Activated CD8-positive, alpha-beta T cell treated with anti-CD3 and anti-CD28 coated beads for 36 hours (primary cell): ENCODE results near the gene CYBB. TPM values are rescaled to one million over a fixed set of nuclear protein-coding genes. Genes with fewer than 3 reads are reported as not detected.

Experiments used
- ATAC-seq: fragments of 200-7000 bp; cut with Tn5 transposase; one replicate; pipeline ENCODE4 v1.10.0; 2021; ENCODE audit warnings: mild to moderate bottlenecking, moderate library complexity
- CTCF ChIA-PET: fragments of 350-600 bp; sonication (Branson Sonifier 250); formaldehyde crosslinking; loops from one replicate; lab custom pipeline; 2021; ENCODE audit warnings: antibody characterized with exemption; lab: Charles Lee
- POLR2A ChIA-PET: fragments of 350-600 bp; sonication (Branson Sonifier 250); formaldehyde crosslinking; loops from one replicate; lab custom pipeline; 2021; ENCODE audit warnings: antibody characterized with exemption; lab: Charles Lee
- DNase-seq: peaks from one replicate; pipeline ENCODE4 v3.0.0-alpha.2; 2020
- H3K27ac Mint-ChIP-seq: one replicate; pipeline ENCODE4 v1.8.0; 2021; ENCODE audit warnings: mild to moderate bottlenecking, mixed read lengths
- H3K27me3 Mint-ChIP-seq: one replicate; pipeline ENCODE4 v1.8.0; 2021; ENCODE audit warnings: mixed read lengths
- H3K36me3 Mint-ChIP-seq: one replicate; pipeline ENCODE4 v1.8.0; 2021; ENCODE audit warnings: low read depth, mixed read lengths
- H3K4me1 Mint-ChIP-seq: one replicate; pipeline ENCODE4 v1.8.0; 2021; ENCODE audit warnings: low read depth, mixed read lengths
- H3K4me3 Mint-ChIP-seq: one replicate; pipeline ENCODE4 v1.8.0; 2021; ENCODE audit warnings: mild to moderate bottlenecking, moderate library complexity, mixed read lengths
- H3K9me3 Mint-ChIP-seq: one replicate; pipeline ENCODE4 v1.8.0; 2021; ENCODE audit warnings: mixed read lengths
- intact Hi-C: fragments of 100-400 bp; cut with micrococcal nuclease; formaldehyde crosslinking; loops from one replicate; pipeline ENCODE4 v1.10.0; 2022
- total RNA-seq, 2 experiments: library from RNA; stranded (reverse); gene quantifications; one replicate each; pipeline ENCODE4 v1.2.3, GENCODE V29; 2021
- TF ChIP-seq, protein P1 (sequence below): fragments of 200-600 bp; IDR thresholded peaks from one replicate; pipeline ENCODE4 v1.8.0; 2022; ENCODE audit warnings: antibody characterized with exemption, mild to moderate bottlenecking

The CYBB gene
- total RNA-seq, 2 experiments from 2014 or later, result 0.07 to 0.25 TPM

GRCh38 chrX:37817579-37817978 is 37.7 kb downstream of the CYBB start:
- H3K27ac Mint-ChIP-seq, result no peak overlapping the region
- TF ChIP-seq, protein P1, sequence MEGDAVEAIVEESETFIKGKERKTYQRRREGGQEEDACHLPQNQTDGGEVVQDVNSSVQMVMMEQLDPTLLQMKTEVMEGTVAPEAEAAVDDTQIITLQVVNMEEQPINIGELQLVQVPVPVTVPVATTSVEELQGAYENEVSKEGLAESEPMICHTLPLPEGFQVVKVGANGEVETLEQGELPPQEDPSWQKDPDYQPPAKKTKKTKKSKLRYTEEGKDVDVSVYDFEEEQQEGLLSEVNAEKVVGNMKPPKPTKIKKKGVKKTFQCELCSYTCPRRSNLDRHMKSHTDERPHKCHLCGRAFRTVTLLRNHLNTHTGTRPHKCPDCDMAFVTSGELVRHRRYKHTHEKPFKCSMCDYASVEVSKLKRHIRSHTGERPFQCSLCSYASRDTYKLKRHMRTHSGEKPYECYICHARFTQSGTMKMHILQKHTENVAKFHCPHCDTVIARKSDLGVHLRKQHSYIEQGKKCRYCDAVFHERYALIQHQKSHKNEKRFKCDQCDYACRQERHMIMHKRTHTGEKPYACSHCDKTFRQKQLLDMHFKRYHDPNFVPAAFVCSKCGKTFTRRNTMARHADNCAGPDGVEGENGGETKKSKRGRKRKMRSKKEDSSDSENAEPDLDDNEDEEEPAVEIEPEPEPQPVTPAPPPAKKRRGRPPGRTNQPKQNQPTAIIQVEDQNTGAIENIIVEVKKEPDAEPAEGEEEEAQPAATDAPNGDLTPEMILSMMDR, result no peak
- H3K4me1 Mint-ChIP-seq, result no peaks in the 10 kb centered on the region
- ATAC-seq, result no peak
- H3K27me3 Mint-ChIP-seq, result no peaks in the 10 kb centered on the region
- CTCF ChIA-PET, result interaction anchor here (2.1 kb wide), 1 partner anchor 72 kb away, joined by 10 read pairs; no protein-coding TSS in a partner anchor
- H3K9me3 Mint-ChIP-seq, result no peaks in the 10 kb centered on the region
- intact Hi-C loops, result no loop called here
- H3K4me3 Mint-ChIP-seq, result no peak overlapping the region
- POLR2A ChIA-PET, result no interaction called here
- DNase-seq, result no peak
- H3K36me3 Mint-ChIP-seq, result no peaks in the 10 kb centered on the region

- POLR2A ChIA-PET, result no interaction called here
- Mint-ChIP-seq H3K4me1 (no peaks in the 10 kb centered on the region), H3K27ac (no peak overlapping the region), H3K4me3 (no peak overlapping the region), H3K36me3 (no peaks in the 10 kb centered on the region), H3K9me3 (no peaks in the 10 kb centered on the region), H3K27me3 (no peaks in the 10 kb centered on the region)
- DNase-seq (no peak), ATAC-seq (no peak)
- intact Hi-C loops, result no loop called here
- CTCF ChIA-PET, result interaction anchor here (2.1 kb wide), 1 partner anchor 73 kb away, joined by 10 read pairs; no protein-coding TSS in a partner anchor
- TF ChIP-seq, protein P1, result no peak
Measured at GRCh38 chrX:37818031-37818430, 38.2 kb downstream of the CYBB start.

GRCh38 chrX:37820646-37821045 is 40.8 kb downstream of the CYBB start:
- Mint-ChIP-seq H3K36me3 (no peaks in the 10 kb centered on the region), H3K4me1 (peaks cover 13% of the 10 kb centered on the region), H3K27ac (no peak overlapping the region), H3K27me3 (no peaks in the 10 kb centered on the region), H3K9me3 (no peaks in the 10 kb centered on the region), H3K4me3 (no peak overlapping the region)
- ChIA-PET CTCF (no interaction called here), POLR2A (no interaction called here)
- intact Hi-C loops, result no loop called here
- ATAC-seq (no peak), DNase-seq (no peak)
- TF ChIP-seq, protein P1, result no peak

GRCh38 chrX:37824491-37825214 is 44.8 kb downstream of the CYBB start:
- POLR2A ChIA-PET, result interaction anchor here (1.8 kb wide), 1 partner anchor 79 kb away, joined by 7 read pairs; no protein-coding TSS in a partner anchor
- TF ChIP-seq, protein P1, result no peak
- Mint-ChIP-seq H3K36me3 (no peaks in the 10 kb centered on the region), H3K4me3 (no peak overlapping the region), H3K9me3 (no peaks in the 10 kb centered on the region), H3K27me3 (no peaks in the 10 kb centered on the region), H3K27ac (no peak overlapping the region), H3K4me1 (peaks cover 16% of the 10 kb centered on the region)
- intact Hi-C loops, result loop anchor here (1.0 kb wide), 1 partner anchor 79 kb away; no protein-coding TSS in a partner anchor
- CTCF ChIA-PET, result interaction anchor here (0.7 to 7.9 kb wide), 18 partner anchors 8 to 342 kb away, joined by 3 to 165 read pairs (median 4); no protein-coding TSS in a partner anchor
- DNase-seq (no peak), ATAC-seq (no peak)

DNA sequence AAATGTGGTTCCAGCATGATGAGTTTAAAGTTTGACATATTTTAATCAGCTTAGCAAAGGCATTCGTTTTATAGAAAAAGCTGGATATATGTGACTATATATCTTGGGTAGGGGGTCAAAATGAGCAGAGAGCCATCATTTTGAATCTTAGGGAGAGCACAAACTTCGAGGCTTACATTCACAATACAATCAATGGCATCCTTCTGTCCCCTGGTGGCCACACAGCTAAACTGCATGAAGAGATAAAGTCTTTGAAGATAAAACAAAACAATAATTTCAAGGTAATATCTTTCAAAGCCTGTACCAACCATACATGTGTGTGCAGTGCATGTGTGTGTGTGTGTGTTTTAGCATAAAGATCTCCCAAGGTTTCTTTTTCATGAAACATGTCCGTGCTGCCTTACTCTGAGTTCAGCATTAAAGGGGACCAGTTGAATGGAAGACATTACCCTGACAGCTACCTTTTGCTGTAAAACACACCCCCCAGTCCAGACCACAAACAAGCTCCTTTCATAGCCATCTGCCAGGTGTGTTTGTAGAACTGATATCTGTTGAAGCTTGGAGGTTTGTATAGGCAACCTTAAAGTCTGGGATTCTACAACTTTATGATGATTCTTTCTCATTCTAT is 45.5 kb downstream of the CYBB start:
- Mint-ChIP-seq H3K36me3 (no peaks in the 10 kb centered on the region), H3K9me3 (no peaks in the 10 kb centered on the region), H3K4me3 (no peak overlapping the region), H3K27me3 (no peaks in the 10 kb centered on the region), H3K4me1 (peaks cover 20% of the 10 kb centered on the region), H3K27ac (no peak overlapping the region)
- intact Hi-C loops, result loop anchor here (1.0 kb wide), 1 partner anchor 80 kb away; no protein-coding TSS in a partner anchor
- TF ChIP-seq, protein P1, result peak; percentile 61
- peak; percentile 85 for ATAC-seq
- DNase-seq, result peak; percentile 73
- ChIA-PET CTCF (interaction anchor here (0.7 to 7.9 kb wide), 20 partner anchors 9 to 341 kb away, joined by 3 to 165 read pairs (median 3); no protein-coding TSS in a partner anchor), POLR2A (interaction anchor here (1.8 kb wide), 1 partner anchor 80 kb away, joined by 7 read pairs; no protein-coding TSS in a partner anchor)
